ENCODE measurements around the gene KCNMA1. TPM values are rescaled to one million over a fixed set of nuclear protein-coding genes. Genes with fewer than 3 reads are reported as not detected.
A peak's percentile ranks its signal among the peaks of the same experiment; 100 is the strongest.

The KCNMA1 gene
- total and polyA plus RNA-seq, 8 donors, result 2.8 to 21.1 (median 4.3) TPM

GRCh38 chr10:77247031-77247990, 390.3 kb downstream of the KCNMA1 start:
- Histone ChIP-seq H3K27ac (no peak overlapping the region), H3K4me3 (no peak overlapping the region), H3K9me3 (no peaks in the 10 kb centered on the region), H3K36me3 (no peaks in the 10 kb centered on the region), H3K27me3 (no peaks in the 10 kb centered on the region), H3K4me1 (peaks cover 5 to 37% of the 10 kb centered on the region in 2 donors)
- DNase-seq, result peak in 1 of 4 donors; percentile 48
- ATAC-seq, result peak; percentile 71
- TF ChIP-seq CTCF (IDR thresholded peaks at IDR 0.05), result no peak
- intact Hi-C loops (cut with DNase I), result no loop called here

- DNase-seq, result no peak
- H3K4me1 ChIP-seq, result peaks cover 5 to 37% of the 10 kb centered on the region in 2 donors
- peak; percentile 38 for ATAC-seq
- no peak overlapping the region for H3K4me3 ChIP-seq
- intact Hi-C loops (cut with DNase I), result no loop called here
- H3K27me3 ChIP-seq, result no peaks in the 10 kb centered on the region
- no peaks in the 10 kb centered on the region for H3K9me3 ChIP-seq
- no peak for TF ChIP-seq CTCF (IDR thresholded peaks at IDR 0.05)
- no peaks in the 10 kb centered on the region for H3K36me3 ChIP-seq
- H3K27ac ChIP-seq, result peak overlapping the region in 1 of 2 donors; percentile 74
Observed at GRCh38 chr10:77245953-77246352, 391.7 kb downstream of the KCNMA1 start.

- no peaks in the 10 kb centered on the region for H3K9me3 ChIP-seq
- no peak for DNase-seq
- no peak for TF ChIP-seq CTCF (IDR thresholded peaks at IDR 0.05)
- no peaks in the 10 kb centered on the region for H3K27me3 ChIP-seq
- no peaks in the 10 kb centered on the region for H3K36me3 ChIP-seq
- intact Hi-C loops (cut with DNase I), result no loop called here
- no peak overlapping the region for H3K27ac ChIP-seq
- H3K4me3 ChIP-seq, result no peak overlapping the region
- no peak for ATAC-seq
- peaks cover 5 to 37% of the 10 kb centered on the region in 2 donors for H3K4me1 ChIP-seq
Observed at GRCh38 chr10:77244746-77245145, 392.9 kb downstream of the KCNMA1 start.

GRCh38 chr10:77244286-77244685, 393.3 kb downstream of the KCNMA1 start:
- no peak overlapping the region for H3K4me3 ChIP-seq
- no peak for ATAC-seq
- H3K36me3 ChIP-seq, result no peaks in the 10 kb centered on the region
- no peaks in the 10 kb centered on the region for H3K9me3 ChIP-seq
- no peak overlapping the region for H3K27ac ChIP-seq
- DNase-seq, result no peak
- peaks cover 5 to 37% of the 10 kb centered on the region in 2 donors for H3K4me1 ChIP-seq
- no peak for TF ChIP-seq CTCF (IDR thresholded peaks at IDR 0.05)
- H3K27me3 ChIP-seq, result no peaks in the 10 kb centered on the region
- intact Hi-C loops (cut with DNase I), result no loop called here

- no peaks in the 10 kb centered on the region for H3K27me3 ChIP-seq
- DNase-seq, result peak in 1 of 4 donors; percentile 50
- peaks cover 2 to 23% of the 10 kb centered on the region in 2 donors for H3K4me1 ChIP-seq
- ATAC-seq, result no peak
- no peak overlapping the region for H3K4me3 ChIP-seq
- intact Hi-C loops (cut with DNase I), result no loop called here
- no peak for TF ChIP-seq CTCF (IDR thresholded peaks at IDR 0.05)
- no peaks in the 10 kb centered on the region for H3K9me3 ChIP-seq
- H3K36me3 ChIP-seq, result no peaks in the 10 kb centered on the region
- H3K27ac ChIP-seq, result no peak overlapping the region
Observed at GRCh38 chr10:77241350-77241725, 396.3 kb downstream of the KCNMA1 start.

Measured in left lung (tissue), 10 donors.